ENCODE data around the gene ALG14.

- TF ChIP-seq CTCF (conservative IDR thresholded peaks at IDR 0.05 in 1 of 2, IDR thresholded peaks at IDR 0.05 in 1 of 2; ENCODE audit: low read depth in 1 of 2, low read length in 2 of 2) (no peak), EZH2 (IDR thresholded peaks at IDR 0.05; ENCODE audit: low read length, missing control alignments) (no peak)
These were observed 74.0 kb downstream of the ALG14 start for GRCh38 chr1:94998748-94999147.
